ENCODE measurements around the gene REEP2. TPM values are rescaled to one million over a fixed set of nuclear protein-coding genes. Genes with fewer than 3 reads are reported as not detected.

REEP2 gene
- total RNA-seq, 1 donor from 2014 or later = 7.3 TPM

DNA sequence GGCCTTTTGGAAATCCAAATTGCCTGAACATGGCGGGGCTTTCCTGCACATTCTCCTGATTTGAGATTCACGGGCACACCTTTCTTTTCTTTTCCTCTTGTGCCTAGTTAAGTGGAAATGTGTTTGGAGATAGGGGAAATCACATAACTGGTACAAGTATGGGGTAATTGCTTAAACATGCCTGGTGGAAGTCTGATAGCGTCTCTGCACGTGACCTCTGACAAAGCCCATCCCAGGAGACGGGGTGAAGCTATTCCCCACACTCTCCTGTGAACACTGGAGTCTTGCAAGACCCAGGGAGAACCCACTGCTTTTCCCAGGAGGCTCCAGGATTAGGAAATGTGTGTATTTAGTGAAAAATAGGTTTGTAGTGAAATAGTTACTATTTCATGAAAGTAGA, 2.9 kb upstream of the REEP2 start:
- peaks cover 10 to 14% (median 11%) of the 10 kb centered on the region in 3 donors for H3K4me1 ChIP-seq (ENCODE audit: control insufficient read depth in 3 of 3, insufficient read depth in 3 of 3, low read length in 3 of 3)
- no peaks in the 10 kb centered on the region for H3K27me3 ChIP-seq (ENCODE audit: control insufficient read depth in 3 of 3, insufficient read depth in 3 of 3, low read length in 3 of 3)
- H3K27ac ChIP-seq (ENCODE audit: low read depth, low read length) = no peak overlapping the region
- peaks cover 37 to 48% (median 46%) of the 10 kb centered on the region in 3 donors for H3K36me3 ChIP-seq (ENCODE audit: control insufficient read depth in 3 of 3, insufficient read depth in 3 of 3, low read length in 3 of 3)
- H3K9ac ChIP-seq (ENCODE audit: low read depth in 1 of 3, low read length in 3 of 3) = no peak overlapping the region
- no peak overlapping the region for H3K4me3 ChIP-seq (ENCODE audit: low read length in 3 of 3)
- no peaks in the 10 kb centered on the region for H3K9me3 ChIP-seq (ENCODE audit: control insufficient read depth in 3 of 3, low read length in 3 of 3)

GRCh38 chr5:138438003-138438723, 694 bp upstream of the REEP2 start:
- H3K4me3 ChIP-seq (ENCODE audit: low read length in 3 of 3) = peak overlapping the region; percentile 49 to 64 (median 60)
- peaks cover 10 to 14% (median 11%) of the 10 kb centered on the region in 3 donors for H3K4me1 ChIP-seq (ENCODE audit: control insufficient read depth in 3 of 3, insufficient read depth in 3 of 3, low read length in 3 of 3)
- peak overlapping the region in 2 of 3 donors; percentile 61 to 70 for H3K9ac ChIP-seq (ENCODE audit: low read depth in 1 of 3, low read length in 3 of 3)
- peaks cover 24 to 31% (median 29%) of the 10 kb centered on the region in 3 donors for H3K36me3 ChIP-seq (ENCODE audit: control insufficient read depth in 3 of 3, insufficient read depth in 3 of 3, low read length in 3 of 3)
- H3K27ac ChIP-seq (ENCODE audit: low read depth, low read length) = no peak overlapping the region
- H3K27me3 ChIP-seq (ENCODE audit: control insufficient read depth in 3 of 3, insufficient read depth in 3 of 3, low read length in 3 of 3) = no peaks in the 10 kb centered on the region
- no peaks in the 10 kb centered on the region for H3K9me3 ChIP-seq (ENCODE audit: control insufficient read depth in 3 of 3, low read length in 3 of 3)

DNA sequence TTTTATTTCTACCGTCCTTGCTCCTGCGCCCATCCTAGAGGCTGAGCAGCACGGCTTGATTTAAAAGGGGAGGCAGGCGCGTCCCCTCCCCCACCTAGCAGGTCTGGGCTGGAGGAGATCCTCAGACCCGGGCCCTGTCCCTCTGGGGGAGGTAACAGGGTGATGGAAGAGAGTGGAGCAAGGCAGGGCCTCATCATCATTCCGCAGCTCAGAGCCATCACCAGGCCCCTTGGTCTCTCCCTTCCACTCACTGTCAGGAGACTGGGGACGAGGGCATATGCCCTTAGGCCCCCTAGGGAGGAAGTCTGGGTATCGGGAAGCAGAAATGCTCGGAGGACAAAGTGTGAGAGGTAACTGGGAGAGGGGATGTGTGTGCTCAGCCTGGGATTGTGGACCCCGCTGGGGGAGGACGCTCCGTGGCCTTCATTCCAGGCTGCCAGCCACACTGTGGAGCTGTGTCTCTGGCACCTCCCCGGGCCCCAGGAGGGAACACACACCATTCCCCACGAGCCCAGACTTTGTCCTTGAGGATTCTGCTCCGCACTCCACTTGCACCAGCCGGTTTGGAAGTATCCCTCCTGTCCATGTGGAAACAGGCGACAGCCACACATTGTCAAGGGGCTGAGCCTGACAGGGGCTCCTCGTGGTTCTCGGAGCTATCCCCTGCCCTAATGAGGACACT, 761 bp downstream of the REEP2 start:
- Histone ChIP-seq H3K27me3 (ENCODE audit: control insufficient read depth in 3 of 3, insufficient read depth in 3 of 3, low read length in 3 of 3) (no peaks in the 10 kb centered on the region), H3K4me3 (ENCODE audit: low read length in 3 of 3) (peak overlapping the region; percentile 24 to 64 (median 46)), H3K9ac (ENCODE audit: low read depth in 1 of 3, low read length in 3 of 3) (peak overlapping the region in 1 of 3 donors; percentile 70), H3K9me3 (ENCODE audit: control insufficient read depth in 3 of 3, low read length in 3 of 3) (no peaks in the 10 kb centered on the region), H3K27ac (ENCODE audit: low read depth, low read length) (no peak overlapping the region), H3K4me1 (ENCODE audit: control insufficient read depth in 3 of 3, insufficient read depth in 3 of 3, low read length in 3 of 3) (peaks cover 10 to 14% (median 11%) of the 10 kb centered on the region in 3 donors), H3K36me3 (ENCODE audit: control insufficient read depth in 3 of 3, insufficient read depth in 3 of 3, low read length in 3 of 3) (peaks cover 16 to 23% (median 20%) of the 10 kb centered on the region in 3 donors)

GRCh38 chr5:138440159-138441073, 1.6 kb downstream of the REEP2 start:
- H3K9ac ChIP-seq (ENCODE audit: low read depth in 1 of 3, low read length in 3 of 3) = no peak overlapping the region
- H3K4me1 ChIP-seq (ENCODE audit: control insufficient read depth in 3 of 3, insufficient read depth in 3 of 3, low read length in 3 of 3) = peaks cover 10 to 14% (median 11%) of the 10 kb centered on the region in 3 donors
- H3K27me3 ChIP-seq (ENCODE audit: control insufficient read depth in 3 of 3, insufficient read depth in 3 of 3, low read length in 3 of 3) = no peaks in the 10 kb centered on the region
- H3K9me3 ChIP-seq (ENCODE audit: control insufficient read depth in 3 of 3, low read length in 3 of 3) = no peaks in the 10 kb centered on the region
- H3K36me3 ChIP-seq (ENCODE audit: control insufficient read depth in 3 of 3, insufficient read depth in 3 of 3, low read length in 3 of 3) = peaks cover 11 to 15% (median 12%) of the 10 kb centered on the region in 3 donors
- H3K27ac ChIP-seq (ENCODE audit: low read depth, low read length) = no peak overlapping the region
- H3K4me3 ChIP-seq (ENCODE audit: low read length in 3 of 3) = peak overlapping the region in 1 of 3 donors; percentile 13

DNA sequence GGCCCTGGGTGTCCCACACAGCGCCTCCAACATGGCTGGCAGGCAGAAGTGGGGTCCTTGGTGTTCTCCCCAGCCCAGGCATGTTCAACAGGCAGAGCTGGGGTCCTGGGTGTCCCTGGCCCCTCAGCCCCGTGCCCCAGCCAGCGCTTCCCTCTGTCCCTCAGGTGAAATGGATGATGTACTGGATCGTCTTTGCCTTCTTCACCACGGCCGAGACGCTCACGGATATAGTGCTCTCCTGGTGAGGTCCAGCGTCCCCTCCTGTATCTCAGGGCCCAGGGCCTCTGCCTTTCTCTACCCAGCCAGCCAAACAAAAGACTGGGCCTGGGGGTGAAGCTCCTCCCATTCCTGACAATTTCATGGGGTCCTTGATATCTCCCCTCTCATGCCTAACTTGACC, 2.4 kb downstream of the REEP2 start:
- H3K4me1 ChIP-seq (ENCODE audit: control insufficient read depth in 3 of 3, insufficient read depth in 3 of 3, low read length in 3 of 3) = peaks cover 10 to 14% (median 11%) of the 10 kb centered on the region in 3 donors
- H3K9ac ChIP-seq (ENCODE audit: low read depth in 1 of 3, low read length in 3 of 3) = no peak overlapping the region
- no peak overlapping the region for H3K27ac ChIP-seq (ENCODE audit: low read depth, low read length)
- no peak overlapping the region for H3K4me3 ChIP-seq (ENCODE audit: low read length in 3 of 3)
- H3K9me3 ChIP-seq (ENCODE audit: control insufficient read depth in 3 of 3, low read length in 3 of 3) = no peaks in the 10 kb centered on the region
- peaks cover 3 to 7% (median 5%) of the 10 kb centered on the region in 3 donors for H3K36me3 ChIP-seq (ENCODE audit: control insufficient read depth in 3 of 3, insufficient read depth in 3 of 3, low read length in 3 of 3)
- H3K27me3 ChIP-seq (ENCODE audit: control insufficient read depth in 3 of 3, insufficient read depth in 3 of 3, low read length in 3 of 3) = no peaks in the 10 kb centered on the region

- Histone ChIP-seq H3K36me3 (ENCODE audit: control insufficient read depth in 3 of 3, insufficient read depth in 3 of 3, low read length in 3 of 3) (no peaks in the 10 kb centered on the region), H3K9me3 (ENCODE audit: control insufficient read depth in 3 of 3, low read length in 3 of 3) (no peaks in the 10 kb centered on the region), H3K4me1 (ENCODE audit: control insufficient read depth in 3 of 3, insufficient read depth in 3 of 3, low read length in 3 of 3) (peaks cover 3 to 6% (median 4%) of the 10 kb centered on the region in 3 donors), H3K27me3 (ENCODE audit: control insufficient read depth in 3 of 3, insufficient read depth in 3 of 3, low read length in 3 of 3) (no peaks in the 10 kb centered on the region), H3K9ac (ENCODE audit: low read depth in 1 of 3, low read length in 3 of 3) (no peak overlapping the region), H3K4me3 (ENCODE audit: low read length in 3 of 3) (no peak overlapping the region), H3K27ac (ENCODE audit: low read depth, low read length) (no peak overlapping the region)
Measured at GRCh38 chr5:138444078-138444773, 5.4 kb downstream of the REEP2 start.

DNA sequence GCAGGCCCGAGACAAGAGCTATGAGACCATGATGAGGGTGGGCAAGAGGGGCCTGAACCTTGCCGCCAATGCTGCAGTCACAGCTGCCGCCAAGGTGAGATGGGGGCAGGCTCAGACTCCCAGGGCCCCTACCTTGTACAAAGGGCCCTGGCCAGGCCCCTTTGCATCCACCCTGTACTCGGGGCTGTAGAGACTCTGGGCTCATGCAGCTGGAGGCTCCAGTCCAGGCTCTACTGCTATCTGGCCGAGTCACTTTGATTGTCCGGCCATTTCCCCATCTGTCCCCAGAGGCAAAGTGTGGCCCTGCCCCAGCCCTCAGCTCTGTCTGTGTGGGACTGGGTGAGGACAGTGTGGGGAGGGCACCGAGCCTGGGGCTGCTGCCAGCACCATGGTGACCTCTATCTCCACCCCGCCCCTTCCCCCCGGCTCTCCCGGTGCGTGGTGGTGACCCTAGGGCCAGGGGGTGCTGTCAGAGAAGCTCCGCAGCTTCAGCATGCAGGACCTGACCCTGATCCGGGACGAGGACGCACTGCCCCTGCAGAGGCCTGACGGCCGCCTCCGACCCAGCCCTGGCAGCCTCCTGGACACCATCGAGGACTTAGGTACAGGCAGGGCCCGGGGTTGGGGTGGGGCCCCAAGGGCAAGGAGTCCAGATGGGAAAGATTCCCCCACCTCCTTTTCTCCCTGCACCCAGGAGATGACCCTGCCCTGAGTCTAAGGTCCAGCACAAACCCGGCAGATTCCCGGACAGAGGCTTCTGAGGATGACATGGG, 6.1 kb downstream of the REEP2 start:
- Histone ChIP-seq H3K9me3 (ENCODE audit: control insufficient read depth in 3 of 3, low read length in 3 of 3) (no peaks in the 10 kb centered on the region), H3K9ac (ENCODE audit: low read depth in 1 of 3, low read length in 3 of 3) (no peak overlapping the region), H3K36me3 (ENCODE audit: control insufficient read depth in 3 of 3, insufficient read depth in 3 of 3, low read length in 3 of 3) (no peaks in the 10 kb centered on the region), H3K4me1 (ENCODE audit: control insufficient read depth in 3 of 3, insufficient read depth in 3 of 3, low read length in 3 of 3) (peaks cover 4 to 6% (median 5%) of the 10 kb centered on the region in 3 donors), H3K27me3 (ENCODE audit: control insufficient read depth in 3 of 3, insufficient read depth in 3 of 3, low read length in 3 of 3) (no peaks in the 10 kb centered on the region), H3K4me3 (ENCODE audit: low read length in 3 of 3) (no peak overlapping the region), H3K27ac (ENCODE audit: low read depth, low read length) (no peak overlapping the region)

- H3K9ac ChIP-seq (ENCODE audit: low read depth in 1 of 3, low read length in 3 of 3) = no peak overlapping the region
- peaks cover 6 to 9% (median 9%) of the 10 kb centered on the region in 3 donors for H3K4me1 ChIP-seq (ENCODE audit: control insufficient read depth in 3 of 3, insufficient read depth in 3 of 3, low read length in 3 of 3)
- H3K4me3 ChIP-seq (ENCODE audit: low read length in 3 of 3) = no peak overlapping the region
- H3K27me3 ChIP-seq (ENCODE audit: control insufficient read depth in 3 of 3, insufficient read depth in 3 of 3, low read length in 3 of 3) = no peaks in the 10 kb centered on the region
- no peaks in the 10 kb centered on the region for H3K36me3 ChIP-seq (ENCODE audit: control insufficient read depth in 3 of 3, insufficient read depth in 3 of 3, low read length in 3 of 3)
- H3K9me3 ChIP-seq (ENCODE audit: control insufficient read depth in 3 of 3, low read length in 3 of 3) = no peaks in the 10 kb centered on the region
- H3K27ac ChIP-seq (ENCODE audit: low read depth, low read length) = no peak overlapping the region
Measured at GRCh38 chr5:138445547-138446271, 6.9 kb downstream of the REEP2 start.

All from skeletal muscle tissue (tissue), 4 donors.